Choroid plexus epithelial cell (primary cell): ENCODE results near the gene ZNF865.

Experiments
- DNase-seq: peaks from one replicate; pipeline ENCODE4 v3.0.0-alpha.2; 2010; ENCODE audit warnings: low read depth
- H3K4me3 ChIP-seq: 2 replicates; pipeline ENCODE4 v1.5.1; 2011; ENCODE audit warnings: low read depth, mild to moderate bottlenecking, control low read depth, low read length, moderate library complexity
- TF ChIP-seq, protein P1 (sequence below): conservative IDR thresholded peaks from 2 replicates; pipeline ENCODE4 v1.5.1; 2011; ENCODE audit warnings: low read depth, mild to moderate bottlenecking, control low read depth, inconsistent platforms, low read length, moderate library complexity

The ZNF865 gene

GRCh38 chr19:55598719-55599467 lies 6.6 kb upstream of the ZNF865 start:
- TF ChIP-seq, protein P1, sequence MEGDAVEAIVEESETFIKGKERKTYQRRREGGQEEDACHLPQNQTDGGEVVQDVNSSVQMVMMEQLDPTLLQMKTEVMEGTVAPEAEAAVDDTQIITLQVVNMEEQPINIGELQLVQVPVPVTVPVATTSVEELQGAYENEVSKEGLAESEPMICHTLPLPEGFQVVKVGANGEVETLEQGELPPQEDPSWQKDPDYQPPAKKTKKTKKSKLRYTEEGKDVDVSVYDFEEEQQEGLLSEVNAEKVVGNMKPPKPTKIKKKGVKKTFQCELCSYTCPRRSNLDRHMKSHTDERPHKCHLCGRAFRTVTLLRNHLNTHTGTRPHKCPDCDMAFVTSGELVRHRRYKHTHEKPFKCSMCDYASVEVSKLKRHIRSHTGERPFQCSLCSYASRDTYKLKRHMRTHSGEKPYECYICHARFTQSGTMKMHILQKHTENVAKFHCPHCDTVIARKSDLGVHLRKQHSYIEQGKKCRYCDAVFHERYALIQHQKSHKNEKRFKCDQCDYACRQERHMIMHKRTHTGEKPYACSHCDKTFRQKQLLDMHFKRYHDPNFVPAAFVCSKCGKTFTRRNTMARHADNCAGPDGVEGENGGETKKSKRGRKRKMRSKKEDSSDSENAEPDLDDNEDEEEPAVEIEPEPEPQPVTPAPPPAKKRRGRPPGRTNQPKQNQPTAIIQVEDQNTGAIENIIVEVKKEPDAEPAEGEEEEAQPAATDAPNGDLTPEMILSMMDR, result no peak
- peak overlapping the region; percentile 93 for H3K4me3 ChIP-seq
- peak; percentile 99 for DNase-seq

DNA sequence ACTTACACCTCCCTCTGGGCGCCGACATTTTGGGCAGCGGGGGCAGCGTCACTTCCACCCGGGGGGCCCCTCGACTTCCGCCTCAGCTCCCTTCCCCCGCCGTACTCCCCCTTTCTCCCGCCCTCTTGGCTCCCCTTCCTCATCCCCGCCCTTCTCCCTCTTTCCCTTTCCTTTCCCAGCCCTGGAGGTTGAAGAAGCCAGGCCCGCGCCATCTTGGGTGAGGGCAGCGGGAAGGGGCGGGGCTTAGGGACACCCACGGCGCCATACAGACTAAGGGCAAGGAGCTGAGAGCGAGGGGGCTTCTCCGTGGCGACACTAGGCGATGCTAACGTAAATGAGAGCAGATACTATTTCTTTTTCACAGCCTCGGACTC lies 6.0 kb upstream of the ZNF865 start, which contains the start of gene FIZ1:
TSS of gene FIZ1 (minus strand) at position 50 of the 374 bp plus-strand sequence. CDS start 1,652 bp downstream, outside the sequence.
- TF ChIP-seq, protein P1, result no peak
- H3K4me3 ChIP-seq, result peak within 1 kb of the TSS; percentile 93
- peak; percentile 99 for DNase-seq

- H3K4me3 ChIP-seq, result peak within 1 kb of the TSS; percentile 93
- TF ChIP-seq, protein P1, result no peak
- DNase-seq, result peak; percentile 89
Observed at GRCh38 chr19:55599842-55600661, 5.4 kb upstream of the ZNF865 start, which contains the start of gene ZNF524. ZNF524 (plus strand) TSS chr19:55600288; CDS start chr19:55602113, 1,825 bp downstream.

- peak overlapping the region; percentile 93 for H3K4me3 ChIP-seq
- TF ChIP-seq, protein P1, result no peak
Observed at GRCh38 chr19:55600662-55601028, 4.8 kb upstream of the ZNF865 start.

GRCh38 chr19:55601084-55601483 lies 4.4 kb upstream of the ZNF865 start:
- DNase-seq, result no peak
- TF ChIP-seq, protein P1, result no peak
- H3K4me3 ChIP-seq, result peak overlapping the region; percentile 93

More at GRCh38 chr19:55600662-55601028, 4.8 kb upstream of the ZNF865 start:
- DNase-seq, result no peak

DNA sequence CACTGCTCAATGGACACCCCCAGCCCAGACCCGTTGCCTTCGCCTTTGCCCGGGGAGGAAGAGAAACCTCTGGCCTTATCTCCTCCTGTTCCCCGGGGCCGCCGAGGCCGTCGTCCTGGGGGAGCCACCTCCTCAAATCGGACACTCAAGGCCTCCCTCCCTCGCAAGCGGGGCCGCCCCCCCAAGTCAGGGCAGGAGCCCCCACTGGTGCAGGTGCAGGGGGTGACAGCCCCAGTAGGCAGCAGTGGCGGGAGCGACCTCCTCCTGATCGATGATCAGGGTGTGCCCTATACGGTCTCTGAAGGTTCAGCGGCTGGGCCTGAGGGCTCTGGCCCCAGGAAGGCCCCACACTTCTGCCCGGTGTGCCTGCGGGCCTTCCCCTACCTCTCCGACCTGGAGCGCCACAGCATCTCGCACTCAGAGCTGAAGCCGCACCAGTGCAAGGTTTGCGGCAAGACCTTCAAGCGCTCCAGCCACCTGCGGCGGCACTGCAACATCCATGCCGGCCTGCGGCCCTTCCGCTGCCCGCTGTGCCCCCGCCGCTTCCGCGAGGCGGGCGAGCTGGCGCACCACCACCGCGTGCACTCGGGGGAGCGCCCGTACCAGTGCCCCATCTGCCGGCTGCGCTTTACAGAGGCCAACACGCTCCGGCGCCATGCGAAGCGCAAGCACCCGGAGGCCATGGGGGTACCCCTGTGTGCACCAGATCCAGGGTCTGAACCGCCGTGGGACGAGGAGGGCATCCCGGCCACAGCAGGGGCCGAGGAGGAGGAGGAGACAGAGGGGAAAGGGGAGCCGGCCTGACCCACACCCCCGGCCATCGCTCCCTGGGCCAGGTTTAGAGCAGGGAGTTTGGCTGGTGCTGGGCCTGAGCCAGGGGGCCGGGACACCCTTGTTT lies 3.1 kb upstream of the ZNF865 start:
- TF ChIP-seq, protein P1, result no peak
- DNase-seq, result no peak
- H3K4me3 ChIP-seq, result no peak overlapping the region
